ENCODE data around the gene ABCA7. TPM values are rescaled to one million over a fixed set of nuclear protein-coding genes. Genes with fewer than 3 reads are reported as not detected.
"Not testable (repeated sequence)": the region's sequence is repeated elsewhere in the genome, so short reads cannot be mapped to it uniquely, and the experiment has no call there.

Gene ABCA7
- total RNA-seq, 6 experiments from 2014 or later: 4.8 to 14.6 (median 9.1) TPM

DNA sequence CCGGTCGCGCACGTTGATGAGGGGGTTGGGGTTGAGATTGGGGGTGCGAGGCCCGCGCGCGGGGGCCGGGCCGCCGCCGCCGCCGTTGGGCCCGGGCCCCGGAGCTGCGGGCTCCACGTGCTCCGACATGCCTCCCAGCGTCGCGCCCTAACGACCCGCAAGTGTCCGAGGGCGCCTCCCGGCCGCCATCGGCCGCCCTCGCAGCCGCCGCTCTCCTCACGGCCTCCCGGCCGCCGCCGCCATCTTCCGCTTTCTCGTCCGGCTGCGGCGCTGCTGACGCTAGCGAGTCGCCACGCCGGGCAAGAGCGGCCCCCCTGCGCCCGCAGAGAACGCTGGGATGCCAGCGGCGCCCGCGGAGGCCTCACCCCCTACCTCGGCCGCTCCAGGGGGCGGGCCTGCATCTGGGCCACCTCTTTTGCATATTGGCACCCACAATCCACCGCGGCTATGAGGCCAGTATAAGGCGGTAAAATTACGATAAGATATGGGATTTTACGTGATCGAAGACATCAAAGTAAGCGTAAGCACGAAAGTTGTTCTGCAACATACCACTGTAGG is 19.0 kb upstream of the ABCA7 start, which contains the start of gene TMEM259:
Gene TMEM259, minus strand, starts transcription at position 256 of the 558 bp plus-strand sequence. Its CDS starts 127 bp downstream, at position 129.
- ATAC-seq: peak; percentile 86 to 93 (median 92)

DNA sequence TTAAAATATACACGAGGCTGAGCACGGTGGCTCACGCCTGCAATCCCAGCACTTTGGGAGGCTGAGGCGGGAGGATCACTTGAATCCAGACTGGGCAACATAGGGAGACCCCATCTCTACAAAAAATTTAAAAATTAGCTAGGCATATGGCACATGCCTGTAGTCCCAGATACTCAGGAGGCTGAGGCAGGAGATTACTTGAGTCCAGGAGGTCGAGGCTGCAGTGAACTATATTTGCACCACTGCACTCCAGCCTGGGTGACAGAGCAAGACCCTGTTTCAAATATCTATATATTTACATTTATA is 16.1 kb upstream of the ABCA7 start:
- H3K9me3 ChIP-seq; H3K27me3 ChIP-seq; H3K36me3 ChIP-seq; H3K27ac ChIP-seq; intact Hi-C loops (cut with DNase I); DNase-seq; ATAC-seq; H3K4me3 ChIP-seq: not testable (repeated sequence)
- H3K4me1 ChIP-seq: peaks cover 0 to 17% (median 0%) of the 10 kb centered on the region in 4 donors
- WGBS (ENCODE audit: insufficient coverage, low coverage, low lambda C conversion rate, missing lambda C conversion rate): 84% methylated on average over 4 of the region's 5 CpGs

More for the DNA sequence above, 19.0 kb upstream of the ABCA7 start, which contains the start of gene TMEM259:
- Histone ChIP-seq H3K27ac (peak within 1 kb of the TSS; percentile 82 to 97 (median 94)), H3K27me3 (no peaks in the 10 kb centered on the region), H3K36me3 (no peaks in the 10 kb centered on the region), H3K9me3 (no peaks in the 10 kb centered on the region), H3K4me1 (peaks cover 0 to 46% (median 11%) of the 10 kb centered on the region in 4 donors), H3K4me3 (peak within 1 kb of the TSS; percentile 72 to 81 (median 72))
- TF ChIP-seq POLR2A (IDR thresholded peaks at IDR 0.05): peak; percentile 89
- TF ChIP-seq, protein P1, sequence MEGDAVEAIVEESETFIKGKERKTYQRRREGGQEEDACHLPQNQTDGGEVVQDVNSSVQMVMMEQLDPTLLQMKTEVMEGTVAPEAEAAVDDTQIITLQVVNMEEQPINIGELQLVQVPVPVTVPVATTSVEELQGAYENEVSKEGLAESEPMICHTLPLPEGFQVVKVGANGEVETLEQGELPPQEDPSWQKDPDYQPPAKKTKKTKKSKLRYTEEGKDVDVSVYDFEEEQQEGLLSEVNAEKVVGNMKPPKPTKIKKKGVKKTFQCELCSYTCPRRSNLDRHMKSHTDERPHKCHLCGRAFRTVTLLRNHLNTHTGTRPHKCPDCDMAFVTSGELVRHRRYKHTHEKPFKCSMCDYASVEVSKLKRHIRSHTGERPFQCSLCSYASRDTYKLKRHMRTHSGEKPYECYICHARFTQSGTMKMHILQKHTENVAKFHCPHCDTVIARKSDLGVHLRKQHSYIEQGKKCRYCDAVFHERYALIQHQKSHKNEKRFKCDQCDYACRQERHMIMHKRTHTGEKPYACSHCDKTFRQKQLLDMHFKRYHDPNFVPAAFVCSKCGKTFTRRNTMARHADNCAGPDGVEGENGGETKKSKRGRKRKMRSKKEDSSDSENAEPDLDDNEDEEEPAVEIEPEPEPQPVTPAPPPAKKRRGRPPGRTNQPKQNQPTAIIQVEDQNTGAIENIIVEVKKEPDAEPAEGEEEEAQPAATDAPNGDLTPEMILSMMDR (IDR thresholded peaks at IDR 0.05): peak in 1 of 4 donors; percentile 16
- intact Hi-C loops (cut with DNase I): no loop called here
- peak; percentile 98 for DNase-seq
- WGBS (ENCODE audit: insufficient coverage, low coverage, low lambda C conversion rate, missing lambda C conversion rate): 1% methylated on average over 10 of the region's 68 CpGs

DNA sequence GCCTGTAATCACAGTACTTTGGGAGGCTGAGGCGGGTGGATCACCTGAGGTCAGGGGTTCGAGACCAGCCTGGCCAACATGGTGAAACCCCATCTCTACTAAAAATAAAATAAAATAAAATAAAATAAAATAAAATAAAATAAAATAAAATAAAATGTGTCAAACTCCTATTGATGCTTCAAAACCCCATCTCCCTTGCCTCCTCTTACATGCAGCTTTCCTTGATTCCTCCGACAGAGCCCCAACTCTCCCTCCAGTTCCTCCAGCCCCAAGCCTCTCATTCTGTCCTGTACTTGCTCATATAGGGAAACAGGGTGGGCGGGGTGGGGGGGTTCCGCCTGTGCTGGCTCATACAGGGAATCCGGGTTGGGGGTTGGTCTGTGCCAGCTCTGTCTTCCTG is 14.8 kb upstream of the ABCA7 start:
- H3K4me3 ChIP-seq; ATAC-seq; H3K36me3 ChIP-seq; H3K27ac ChIP-seq; DNase-seq; H3K27me3 ChIP-seq; H3K4me1 ChIP-seq; intact Hi-C loops (cut with DNase I); H3K9me3 ChIP-seq: not testable (repeated sequence)
- WGBS (ENCODE audit: insufficient coverage, low coverage, low lambda C conversion rate, missing lambda C conversion rate): 79% methylated on average over 6 of the region's 6 CpGs

DNA sequence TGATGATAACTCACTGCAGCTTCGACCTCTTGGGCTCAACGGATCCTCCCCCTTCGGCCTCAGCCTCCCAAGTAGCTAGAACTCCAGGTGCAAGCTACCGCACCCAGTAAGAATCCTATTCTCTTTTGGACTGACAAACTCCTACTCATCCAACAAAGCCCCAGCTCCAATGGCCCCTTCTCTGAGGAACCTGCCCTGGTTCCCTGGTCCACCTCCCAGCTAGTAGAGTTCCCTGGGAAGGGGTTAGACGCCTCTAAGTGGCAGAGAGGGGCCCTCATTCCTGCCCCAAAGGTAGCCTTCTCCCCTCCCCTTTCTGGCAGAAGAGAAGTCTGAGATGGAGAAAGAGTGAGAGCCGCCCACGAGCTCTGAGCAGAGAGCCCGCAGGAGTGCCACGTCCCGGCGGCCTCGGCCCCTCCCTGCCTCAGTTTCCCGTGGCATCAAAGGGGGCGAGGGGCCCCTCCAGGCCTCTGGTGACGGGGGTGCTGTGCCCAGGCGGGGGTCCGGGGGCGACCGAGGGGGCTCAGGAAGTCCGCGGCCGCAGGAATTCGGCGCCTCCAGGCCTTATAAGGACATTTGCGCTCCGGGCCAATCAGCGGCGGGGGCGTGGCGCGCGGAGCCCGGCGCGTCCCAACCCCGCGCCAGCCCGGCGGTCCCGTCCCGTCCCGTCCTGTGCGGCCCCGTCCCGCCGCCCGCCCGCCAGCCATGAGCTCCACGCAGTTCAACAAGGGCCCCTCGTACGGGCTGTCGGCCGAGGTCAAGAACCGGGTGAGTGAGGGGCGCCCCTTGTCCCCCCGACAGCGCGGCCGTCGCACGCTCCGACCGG is 13.7 kb upstream of the ABCA7 start, which contains the start of gene CNN2:
Gene CNN2, plus strand, starts transcription at position 649 of the 823 bp plus-strand sequence. Its CDS starts 54 bp downstream, at position 703.
- DNase-seq (peak; percentile 85 to 89 (median 86)), ATAC-seq (peak; percentile 74 to 83 (median 80))
- Histone ChIP-seq H3K4me3 (peak within 1 kb of the TSS; percentile 75 to 89 (median 79)), H3K4me1 (peaks cover 0 to 7% (median 0%) of the 10 kb centered on the region in 4 donors), H3K9me3 (no peaks in the 10 kb centered on the region), H3K27ac (peak within 1 kb of the TSS; percentile 87 to 92 (median 92)), H3K36me3 (no peaks in the 10 kb centered on the region), H3K27me3 (no peaks in the 10 kb centered on the region)
- intact Hi-C loops (cut with DNase I): no loop called here
- peak; percentile 93 for TF ChIP-seq POLR2A (IDR thresholded peaks at IDR 0.05)
- TF ChIP-seq, protein P1 (IDR thresholded peaks at IDR 0.05): peak in 1 of 4 donors; percentile 5
- WGBS (ENCODE audit: insufficient coverage, low coverage, low lambda C conversion rate, missing lambda C conversion rate): 71% methylated on average over 5 of the region's 63 CpGs

DNA sequence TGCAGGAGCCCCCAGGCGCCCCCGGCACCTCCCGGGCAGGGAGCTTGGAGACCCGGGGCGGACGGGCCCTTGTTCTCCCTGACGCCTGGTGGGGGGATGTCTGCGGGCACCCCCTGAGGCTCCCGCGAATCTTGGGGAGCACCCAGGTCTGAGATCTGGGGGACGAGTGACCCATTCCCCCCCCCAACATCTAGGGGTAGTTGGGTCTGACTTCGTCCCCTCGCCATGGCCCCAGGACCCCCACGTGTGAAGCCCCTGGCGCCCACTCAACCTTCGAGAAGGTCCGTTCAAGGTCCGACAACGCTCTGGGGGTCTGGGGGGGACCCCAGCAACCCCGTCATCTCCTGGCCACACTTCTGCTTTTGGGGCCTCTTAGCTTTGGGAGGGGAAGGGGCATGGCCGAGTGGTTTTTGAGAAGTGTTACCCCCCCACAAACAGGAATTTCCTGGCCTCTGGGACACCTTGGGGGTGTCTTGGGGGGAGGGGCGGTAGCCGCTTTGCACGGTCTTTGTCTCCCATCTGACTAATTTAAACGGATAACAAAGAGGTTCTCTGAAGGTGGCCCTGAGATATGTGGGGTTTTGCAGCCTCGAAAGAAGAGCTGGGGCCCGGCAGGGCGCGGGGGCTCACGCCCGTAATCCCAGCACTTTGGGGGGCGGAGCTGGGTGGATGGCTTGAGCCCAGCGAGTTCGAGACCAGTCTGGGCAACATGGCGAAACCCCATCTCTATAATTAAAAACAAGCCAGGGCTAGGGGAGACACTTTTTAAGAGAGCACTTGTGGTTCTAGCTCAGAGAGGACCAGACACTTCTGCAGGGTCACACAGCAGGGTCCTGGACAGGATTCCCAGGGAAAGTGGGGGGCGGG is 12.9 kb upstream of the ABCA7 start:
- Histone ChIP-seq H3K9me3 (no peaks in the 10 kb centered on the region), H3K4me3 (peak overlapping the region; percentile 75 to 89 (median 79)), H3K27ac (peak overlapping the region; percentile 87 to 92 (median 92)), H3K36me3 (no peaks in the 10 kb centered on the region), H3K4me1 (peaks cover 0 to 7% (median 0%) of the 10 kb centered on the region in 4 donors), H3K27me3 (no peaks in the 10 kb centered on the region)
- ATAC-seq (peak; percentile 2 to 6 (median 4)), DNase-seq (no peak)
- intact Hi-C loops (cut with DNase I): no loop called here
- 14% methylated on average over 23 of the region's 36 CpGs for WGBS (ENCODE audit: insufficient coverage, low coverage, low lambda C conversion rate, missing lambda C conversion rate)
- no peak for TF ChIP-seq POLR2A (IDR thresholded peaks at IDR 0.05)
- TF ChIP-seq, protein P1 (IDR thresholded peaks at IDR 0.05): no peak

All from right lobe of liver (tissue), 6 donors.